ENCODE data around the gene WIPF2.

Gene WIPF2

GRCh38 chr17:40317880-40318829, 99.1 kb downstream of the WIPF2 start (continued):
- TF ChIP-seq ZNF76 (tag by site-specific recombination; IDR thresholded peaks at IDR 0.05; ENCODE audit: borderline replicate concordance, low read depth) (peak; percentile 63), ZSCAN18 (tag by site-specific recombination; IDR thresholded peaks at IDR 0.05) (no peak), ZNF600 (tag by site-specific recombination; IDR thresholded peaks at IDR 0.05) (peak; percentile 74; the same call in 1 of the 2 replicates), ZNF292 (tag by site-specific recombination; IDR thresholded peaks at IDR 0.05; ENCODE audit: borderline replicate concordance, low read depth) (no peak), ZNF596 (tag by site-specific recombination; IDR thresholded peaks at IDR 0.05) (no peak), ZNF155 (tag by site-specific recombination; IDR thresholded peaks at IDR 0.05) (no peak), ZSCAN16 (tag by site-specific recombination; IDR thresholded peaks at IDR 0.05) (no peak), ZNF433 (tag by site-specific recombination; IDR thresholded peaks at IDR 0.05; ENCODE audit: low read depth) (no peak), ZNF416 (tag by site-specific recombination; IDR thresholded peaks at IDR 0.05) (no peak), ZNF449 (tag by site-specific recombination; IDR thresholded peaks at IDR 0.05) (no peak), ZNF747 (tag by site-specific recombination; IDR thresholded peaks at IDR 0.05) (no peak), ZNF571 (tag by site-specific recombination; IDR thresholded peaks at IDR 0.05) (no peak), ZBTB11 (tag by site-specific recombination; conservative IDR thresholded peaks at IDR 0.05; ENCODE audit: low read depth) (no peak), ZNF37A (tag by site-specific recombination; IDR thresholded peaks at IDR 0.05) (no peak), ZNF26 (tag by site-specific recombination; IDR thresholded peaks at IDR 0.05) (no peak), ZNF114 (tag by site-specific recombination; IDR thresholded peaks at IDR 0.05) (no peak), ZNF148 (tag by site-specific recombination; IDR thresholded peaks at IDR 0.05; ENCODE audit: borderline replicate concordance) (no peak), ZSCAN5A (tag by site-specific recombination; IDR thresholded peaks at IDR 0.05) (no peak), ZNF239 (tag by site-specific recombination; IDR thresholded peaks at IDR 0.05) (peak; percentile 50; the same call in 1 of the 2 replicates), ZNF157 (tag by site-specific recombination; IDR thresholded peaks at IDR 0.05) (no peak), ZBTB17 (tag by site-specific recombination; IDR thresholded peaks at IDR 0.05) (peak; percentile 50; the same call in 1 of the 2 replicates), ZNF214 (tag by site-specific recombination; IDR thresholded peaks at IDR 0.05; ENCODE audit: borderline replicate concordance) (no peak), ZNF169 (tag by site-specific recombination; IDR thresholded peaks at IDR 0.05) (no peak), ZSCAN4 (tag by site-specific recombination; IDR thresholded peaks at IDR 0.05) (no peak), SCRT1 (tag by site-specific recombination; IDR thresholded peaks at IDR 0.05; ENCODE audit: borderline replicate concordance) (no peak), ZNF707 (tag by site-specific recombination; IDR thresholded peaks at IDR 0.05) (no peak)
